NCI-H82 treated with DMSO at 0.1 percent for 48 hours (cell line): Measurements from ENCODE around the gene ABCG1.

Experiments
- DNase-seq: peaks from one replicate; lab custom pipeline; 2025; ENCODE audit not compliant: unreplicated experiment; lab: John Stamatoyannopoulos, UW

The ABCG1 gene

GRCh38 chr21:42191696-42192595, 27.0 kb upstream of the ABCG1 start:
- DNase-seq: no peak

- DNase-seq: no peak
Measured at GRCh38 chr21:42193131-42193671, 25.7 kb upstream of the ABCG1 start.

DNA sequence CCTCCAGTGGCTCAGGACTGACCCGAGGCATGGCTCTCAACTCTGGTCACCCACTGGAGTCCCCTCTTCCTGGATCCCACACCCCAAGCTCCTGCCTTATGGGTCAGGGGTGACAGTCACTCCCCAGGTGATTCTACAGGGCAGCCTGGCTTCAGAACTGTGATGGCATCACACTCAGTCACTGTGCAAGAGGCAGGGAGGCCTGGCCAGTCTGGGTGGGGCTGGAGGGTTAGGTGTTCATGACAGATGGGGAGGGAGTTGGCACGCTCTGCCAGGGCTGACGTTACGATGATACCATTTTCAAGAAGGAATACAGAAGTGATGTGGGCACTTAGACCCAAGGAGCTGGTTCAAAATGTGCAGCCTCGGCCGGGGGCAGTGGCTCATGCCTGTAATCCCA, 25.2 kb upstream of the ABCG1 start:
- no peak for DNase-seq

DNA sequence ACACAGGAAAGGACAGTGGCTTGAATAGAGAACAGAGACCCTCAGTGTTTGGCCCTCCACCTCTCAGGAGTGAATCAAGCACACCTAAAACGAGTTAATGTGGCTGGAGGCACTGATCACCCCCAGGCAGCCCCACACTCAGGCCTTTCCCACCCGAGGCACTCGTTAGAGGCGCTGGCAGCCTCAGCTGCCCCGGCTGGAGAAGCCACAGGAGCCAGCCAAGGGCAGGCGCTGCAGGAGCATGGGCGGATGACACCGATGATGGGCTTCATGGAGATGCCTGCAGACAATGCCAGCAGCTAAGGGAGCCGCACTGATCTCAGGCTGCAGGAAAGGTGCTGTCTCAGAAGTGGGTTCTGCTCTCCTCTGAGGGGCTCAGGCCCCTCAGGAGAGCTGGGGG, 24.1 kb upstream of the ABCG1 start:
- DNase-seq: no peak

GRCh38 chr21:42195378-42196031, 23.4 kb upstream of the ABCG1 start:
- DNase-seq: no peak

DNA sequence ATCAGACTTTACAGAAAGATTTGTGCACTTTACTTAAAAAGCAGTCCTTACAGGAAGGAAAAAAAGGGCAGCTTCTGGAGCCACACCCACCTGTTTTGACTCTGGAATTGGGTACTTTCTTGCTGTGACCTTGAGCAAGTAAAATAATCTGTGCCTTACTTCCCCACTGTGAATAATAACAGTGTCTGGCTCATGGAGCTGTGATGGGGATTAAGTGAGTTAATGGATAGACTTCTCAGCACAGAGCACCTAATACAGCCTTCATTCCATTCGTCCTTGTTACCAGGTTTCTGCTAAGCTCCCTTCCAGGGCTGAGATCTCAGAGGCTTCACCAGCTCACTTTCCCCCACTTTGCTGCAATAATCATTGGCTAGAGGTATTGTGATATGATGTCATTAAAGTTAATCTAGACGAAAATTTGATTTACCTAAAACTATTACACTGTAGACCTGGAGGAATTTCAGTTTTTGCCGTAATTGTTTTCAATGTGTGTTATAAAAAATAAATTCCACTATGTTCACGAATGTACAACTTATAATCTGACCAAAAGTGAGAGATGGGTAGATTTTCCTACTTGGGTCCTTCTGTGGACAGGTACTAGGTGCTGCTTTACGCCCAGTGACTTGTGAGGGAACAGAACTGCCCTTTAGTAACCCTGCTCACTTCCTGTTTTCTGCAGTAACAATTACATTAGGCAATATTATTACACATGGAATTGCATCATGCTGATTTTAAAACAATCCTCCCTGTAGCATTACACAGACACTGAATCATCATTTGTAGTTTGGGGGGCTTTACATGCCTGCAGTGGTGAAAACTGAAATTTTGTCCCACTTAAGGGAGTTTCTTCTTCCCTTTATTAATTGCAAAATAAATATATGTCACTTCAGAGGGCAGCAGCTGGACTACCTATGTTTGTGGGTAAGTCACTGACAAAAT, 19.7 kb upstream of the ABCG1 start:
- DNase-seq: peak; percentile 68

DNA sequence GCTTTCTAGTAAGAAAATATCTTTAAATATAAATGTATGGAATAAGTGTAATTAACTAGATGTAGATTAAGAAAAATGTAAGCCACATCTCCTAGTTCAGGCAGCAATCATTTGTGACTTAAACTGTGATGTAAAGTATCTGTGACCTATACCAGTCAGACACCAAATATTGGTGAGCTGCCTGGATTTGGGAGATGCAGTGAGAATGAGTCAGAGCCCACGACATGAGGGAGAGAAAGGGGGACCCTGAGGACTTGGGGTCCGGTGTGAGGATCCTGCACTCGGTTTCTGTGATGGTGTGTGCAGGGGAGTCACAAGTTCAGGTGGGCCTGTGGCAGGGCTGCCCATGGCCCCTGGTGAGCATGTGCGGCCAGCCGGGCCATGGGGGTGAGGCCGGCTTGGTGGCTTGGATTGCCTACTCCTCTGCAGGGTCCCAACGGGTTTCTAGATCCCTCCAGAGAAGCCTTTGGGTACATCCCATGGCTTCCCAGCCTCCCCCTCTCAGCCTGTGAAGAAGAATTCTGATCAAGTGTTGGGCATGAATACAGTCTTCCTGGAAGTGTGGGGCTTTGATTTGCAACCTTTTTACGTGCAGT, 19.0 kb upstream of the ABCG1 start:
- DNase-seq: no peak

DNA sequence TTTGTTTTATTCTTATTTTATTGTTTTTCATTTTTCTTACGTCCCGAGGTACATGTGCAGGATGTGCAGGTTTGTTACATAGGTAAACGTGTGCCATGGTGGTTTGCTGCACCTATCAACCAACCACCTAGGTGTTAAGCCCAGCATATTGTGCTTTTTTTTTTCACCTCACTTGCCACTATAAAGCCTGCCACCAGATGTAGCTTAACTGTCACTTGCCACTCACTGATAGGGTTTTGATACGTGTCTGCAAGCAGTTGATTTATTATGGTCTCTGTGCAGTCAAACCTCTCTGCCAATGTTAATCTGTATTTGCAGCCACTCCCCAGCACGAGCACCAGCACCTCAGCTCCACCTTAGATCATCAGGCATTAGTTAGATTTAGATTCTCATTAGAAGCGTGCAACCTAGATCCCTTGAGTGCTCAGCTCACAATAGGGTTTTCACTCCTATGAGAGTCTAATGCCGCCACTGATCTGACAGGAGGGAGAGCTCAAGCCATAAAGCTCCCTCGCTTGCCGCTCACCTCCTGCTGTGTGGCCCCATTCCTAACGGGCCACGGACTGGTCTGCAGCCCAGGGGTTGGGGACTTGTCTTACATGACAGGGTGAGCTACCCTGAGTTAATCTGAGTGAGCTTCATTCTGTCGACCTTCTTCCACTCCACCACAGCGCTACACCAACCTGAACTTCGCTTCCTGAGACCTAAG, 17.9 kb upstream of the ABCG1 start:
- peak; percentile 87 for DNase-seq

GRCh38 chr21:42201615-42202161, 17.3 kb upstream of the ABCG1 start:
- no peak for DNase-seq

GRCh38 chr21:42202321-42202720, 16.6 kb upstream of the ABCG1 start:
- no peak for DNase-seq

- no peak for DNase-seq
Measured at GRCh38 chr21:42203321-42203720, 15.6 kb upstream of the ABCG1 start.

DNA sequence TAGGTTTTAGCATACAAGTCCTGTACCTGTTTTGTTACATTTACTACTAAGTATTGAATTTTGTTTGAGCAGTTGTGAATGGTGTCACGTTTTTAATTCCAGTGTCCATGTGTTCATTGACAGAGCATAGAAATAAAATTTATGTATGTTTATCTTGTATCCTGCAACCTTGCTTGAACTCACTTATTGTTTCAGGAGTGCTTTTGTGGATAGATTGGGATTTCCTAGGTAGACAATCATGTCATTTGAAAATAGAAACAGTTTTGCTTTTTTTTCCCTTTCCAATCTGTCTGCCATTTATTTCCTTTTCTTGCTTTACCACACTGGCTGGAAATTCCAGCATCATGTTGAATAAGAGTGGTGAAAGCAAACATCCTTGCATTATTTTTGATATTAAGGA, 15.0 kb upstream of the ABCG1 start:
- no peak for DNase-seq

GRCh38 chr21:42207426-42207825, 11.5 kb upstream of the ABCG1 start:
- no peak for DNase-seq

GRCh38 chr21:42208036-42208435, 10.9 kb upstream of the ABCG1 start:
- no peak for DNase-seq

DNA sequence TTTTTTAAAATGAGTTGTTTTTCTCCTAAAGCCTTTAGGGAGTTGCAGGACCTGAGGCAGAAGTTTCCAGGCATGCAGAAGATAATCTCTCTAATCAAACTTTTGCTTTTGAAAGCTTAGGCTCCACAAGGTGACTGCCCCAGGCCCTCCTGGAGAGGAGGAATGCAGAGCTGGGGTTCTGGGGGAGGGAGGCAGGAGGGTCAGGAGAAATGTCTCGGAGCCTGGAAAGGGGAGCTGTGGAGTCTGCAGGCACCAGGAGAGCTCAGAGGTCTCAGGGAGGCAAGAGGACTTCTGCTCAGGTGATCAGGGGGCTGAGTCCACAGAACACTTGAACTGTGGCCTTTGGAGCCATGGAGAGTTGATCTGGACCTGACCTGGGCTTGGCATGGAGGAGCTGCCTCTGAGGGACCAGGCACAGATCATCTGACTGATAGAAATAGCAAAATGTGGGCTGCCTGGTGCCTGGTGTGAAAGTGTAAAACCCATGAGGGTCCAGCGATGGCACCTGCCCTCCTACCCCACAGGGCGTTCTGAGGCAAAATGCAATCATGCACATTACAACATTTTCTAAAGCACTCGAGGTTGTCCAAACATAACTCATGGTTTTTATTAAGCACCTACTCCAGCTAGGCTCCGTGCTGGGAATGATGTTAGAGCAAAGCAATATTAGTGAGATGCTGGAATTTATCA, 10.0 kb upstream of the ABCG1 start:
- DNase-seq: no peak

DNA sequence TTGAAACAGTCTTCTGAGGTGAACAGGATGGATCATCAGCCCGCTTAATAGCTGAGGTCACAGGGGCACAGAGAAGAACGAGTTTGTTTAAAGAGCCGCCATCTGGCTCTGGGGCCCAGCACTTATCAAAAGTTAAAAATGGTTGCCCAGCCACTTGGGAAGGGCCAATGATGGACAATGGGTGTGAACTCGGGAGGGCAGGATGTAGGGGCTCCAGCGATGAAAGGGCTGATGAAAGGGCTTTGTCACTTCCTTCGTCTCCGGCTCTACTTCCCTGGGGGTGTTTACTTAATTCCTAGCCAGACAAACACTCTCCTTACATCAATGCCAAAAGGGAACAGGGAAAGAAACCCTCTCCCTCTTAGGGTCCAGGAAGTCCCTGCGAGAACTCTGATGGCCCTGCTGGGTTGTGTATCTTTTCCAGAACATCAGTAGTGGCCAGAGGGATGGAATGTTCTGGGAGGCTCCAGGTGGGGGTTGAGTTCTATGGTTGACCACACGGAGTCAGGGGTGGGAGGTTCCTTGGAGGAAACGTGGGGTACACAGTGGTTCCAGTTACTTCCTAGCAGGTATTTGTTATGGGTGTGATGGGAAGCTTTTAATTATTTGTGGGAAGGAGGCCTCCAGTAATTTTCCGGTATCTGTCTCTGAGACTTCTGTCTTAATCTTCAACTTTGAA, 9.0 kb upstream of the ABCG1 start:
- DNase-seq: no peak

GRCh38 chr21:42212266-42212665, 6.7 kb upstream of the ABCG1 start:
- DNase-seq: no peak

DNA sequence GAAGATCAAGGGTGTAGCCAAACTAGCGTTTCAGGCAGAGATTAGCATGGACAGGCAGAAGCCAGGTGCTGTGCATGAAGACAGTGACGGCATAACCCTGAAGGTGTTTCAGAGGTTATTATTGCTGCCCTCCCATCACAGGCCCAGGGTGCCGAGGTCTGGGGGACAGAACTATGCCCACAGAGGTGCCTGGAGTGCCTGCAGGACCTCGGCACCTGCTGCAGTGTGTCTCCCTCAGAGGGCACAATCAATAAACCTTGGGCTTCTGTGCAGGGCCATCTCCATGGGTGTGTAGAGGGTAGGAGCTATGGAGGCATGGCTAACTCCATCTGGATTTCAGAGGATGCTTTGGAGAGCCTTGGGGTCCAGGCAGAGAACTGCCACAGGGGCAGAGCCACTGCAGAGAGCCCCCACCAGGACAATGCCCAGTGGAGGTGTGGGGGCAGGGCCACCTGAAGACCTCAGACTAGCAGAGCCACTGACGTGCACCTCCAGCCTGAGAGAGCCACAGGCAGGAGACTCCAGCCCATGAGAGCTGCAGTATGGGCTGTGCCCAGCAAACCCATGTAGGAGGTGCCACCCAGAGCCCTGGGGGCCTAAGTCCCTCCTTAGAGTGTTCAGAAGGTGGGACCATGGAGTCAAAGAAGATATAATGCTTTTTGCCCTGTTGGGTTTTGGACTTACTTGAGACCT, 5.7 kb upstream of the ABCG1 start:
- DNase-seq: no peak
